ENCODE measurements around the gene CATSPER3. TPM values are rescaled to one million over a fixed set of nuclear protein-coding genes. Genes with fewer than 3 reads are reported as not detected.

Gene CATSPER3
- total RNA-seq, 1 experiment from 2014 or later = 0.50 TPM

DNA sequence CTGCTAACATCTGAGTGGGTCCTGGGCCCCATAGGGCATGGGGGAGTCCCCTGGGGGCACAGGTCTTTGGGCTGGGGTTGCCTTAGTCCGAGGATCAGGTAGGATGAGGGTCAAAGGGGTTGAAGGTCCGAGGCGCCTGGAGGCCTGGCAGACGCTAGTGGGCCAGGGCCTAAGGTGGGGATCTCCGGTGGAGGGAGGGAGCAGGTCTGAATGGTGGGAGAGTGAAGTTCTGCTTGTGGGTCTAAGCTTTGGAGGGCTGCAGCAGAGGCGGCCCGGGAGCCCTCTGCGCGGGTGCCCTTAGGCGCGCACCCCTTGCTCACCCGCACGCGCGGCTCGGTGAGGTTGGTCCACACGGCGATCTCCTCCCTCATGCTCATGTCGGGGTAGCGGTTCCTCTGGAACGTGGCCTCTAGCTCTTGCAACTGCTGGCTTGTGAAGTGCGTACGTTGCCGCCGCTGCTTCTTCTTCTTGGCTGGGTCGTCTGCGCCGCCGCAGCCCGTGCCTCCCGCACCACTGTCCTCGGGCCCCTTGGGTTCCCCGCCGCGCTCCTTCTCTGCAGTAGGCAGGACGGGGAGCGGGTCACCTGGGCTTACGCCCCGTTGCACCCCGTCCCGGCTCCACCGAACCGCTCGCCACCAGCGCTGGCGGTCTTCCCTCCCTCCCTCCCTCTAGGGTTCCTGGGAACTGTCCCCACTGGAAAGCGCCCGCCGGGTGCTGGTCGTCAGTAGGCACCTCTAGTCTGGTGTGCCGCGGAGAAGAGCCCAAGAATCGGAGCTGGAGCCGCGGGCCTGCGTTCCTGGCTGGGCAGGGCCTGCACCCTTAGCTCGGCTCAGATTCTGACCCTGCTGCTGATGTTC, 63.5 kb downstream of the CATSPER3 start:
- Histone ChIP-seq H3K4me2 (ENCODE audit: insufficient read depth, insufficient read length, low read length) (peak overlapping the region; percentile 64), H3K27ac (ENCODE audit: insufficient read length, low read depth, low read length) (no peak overlapping the region), H4K5ac (ENCODE audit: insufficient read length, low read depth, low read length) (no peak overlapping the region), H3K18ac (ENCODE audit: insufficient read length, low read depth, low read length) (no peak overlapping the region), H2BK15ac (ENCODE audit: low read depth, low read length) (no peak overlapping the region), H3K23ac (ENCODE audit: insufficient read length, low read depth, low read length) (no peak overlapping the region), H3K9me3 (ENCODE audit: control insufficient read depth, low read depth, low read length) (no peaks in the 10 kb centered on the region), H4K91ac (ENCODE audit: insufficient read length, low read depth, low read length) (no peak overlapping the region), H2BK12ac (ENCODE audit: insufficient read length, low read depth, low read length) (no peak overlapping the region), H3K4ac (ENCODE audit: low read depth, low read length) (no peak overlapping the region), H3T11ph (ENCODE audit: low read length) (no peak overlapping the region), H2BK20ac (ENCODE audit: low read depth, low read length, poor library complexity, severe bottlenecking) (no peak overlapping the region), H4K8ac (replicated peaks; ENCODE audit: insufficient read length, low read depth, low read length) (no peak overlapping the region), H3K56ac (ENCODE audit: insufficient read length, low read depth, low read length) (no peak overlapping the region), H2BK120ac (ENCODE audit: low read depth, low read length, poor library complexity, severe bottlenecking) (no peak overlapping the region), H3K23me2 (ENCODE audit: insufficient read length, low read depth, low read length, poor library complexity, severe bottlenecking) (peaks cover 8% of the 10 kb centered on the region), H3K14ac (ENCODE audit: insufficient read depth, low read length) (no peak overlapping the region), H2BK5ac (ENCODE audit: insufficient read length, low read length) (no peak overlapping the region), H3K27me3 (ENCODE audit: insufficient read depth, low read length) (peaks cover 93% of the 10 kb centered on the region), H2AK5ac (ENCODE audit: insufficient read length, low read length) (no peak overlapping the region), H2AFZ (ENCODE audit: low read length) (no peak overlapping the region), H3K9ac (ENCODE audit: extremely low read depth, insufficient read length, low read length) (no peak overlapping the region), H4K20me1 (ENCODE audit: control insufficient read depth, insufficient read depth, insufficient read length) (no peaks in the 10 kb centered on the region), H3K79me1 (ENCODE audit: insufficient read depth, low read depth, low read length, poor library complexity, severe bottlenecking) (no peaks in the 10 kb centered on the region), H3K79me2 (ENCODE audit: insufficient read depth, low read length) (no peaks in the 10 kb centered on the region), H3K4me1 (ENCODE audit: insufficient read depth, low read length) (no peaks in the 10 kb centered on the region)
- Mint-ChIP-seq H3K4me1 (peaks cover 20 to 46% of the 10 kb centered on the region in 2 experiments), H3K4me3 (peak overlapping the region; percentile 34 to 75), H3K27ac (no peak overlapping the region), H3K27me3 (ENCODE audit: low read depth) (peaks cover 94% of the 10 kb centered on the region), H3K36me3 (ENCODE audit: insufficient read depth in 1 of 3, low read depth in 3 of 3) (no peaks in the 10 kb centered on the region; a peak in 1 of 7 replicates), H3K9me3 (peaks cover 0 to 10% of the 10 kb centered on the region in 2 experiments; a peak in 2 of 5 replicates)
- WGBS (ENCODE audit: extremely low coverage, insufficient read length, low lambda C conversion rate) = no CpG with 5 or more reads among the region's 57 CpGs
- peak; percentile 84 for DNase-seq
- TF ChIP-seq, protein P1, sequence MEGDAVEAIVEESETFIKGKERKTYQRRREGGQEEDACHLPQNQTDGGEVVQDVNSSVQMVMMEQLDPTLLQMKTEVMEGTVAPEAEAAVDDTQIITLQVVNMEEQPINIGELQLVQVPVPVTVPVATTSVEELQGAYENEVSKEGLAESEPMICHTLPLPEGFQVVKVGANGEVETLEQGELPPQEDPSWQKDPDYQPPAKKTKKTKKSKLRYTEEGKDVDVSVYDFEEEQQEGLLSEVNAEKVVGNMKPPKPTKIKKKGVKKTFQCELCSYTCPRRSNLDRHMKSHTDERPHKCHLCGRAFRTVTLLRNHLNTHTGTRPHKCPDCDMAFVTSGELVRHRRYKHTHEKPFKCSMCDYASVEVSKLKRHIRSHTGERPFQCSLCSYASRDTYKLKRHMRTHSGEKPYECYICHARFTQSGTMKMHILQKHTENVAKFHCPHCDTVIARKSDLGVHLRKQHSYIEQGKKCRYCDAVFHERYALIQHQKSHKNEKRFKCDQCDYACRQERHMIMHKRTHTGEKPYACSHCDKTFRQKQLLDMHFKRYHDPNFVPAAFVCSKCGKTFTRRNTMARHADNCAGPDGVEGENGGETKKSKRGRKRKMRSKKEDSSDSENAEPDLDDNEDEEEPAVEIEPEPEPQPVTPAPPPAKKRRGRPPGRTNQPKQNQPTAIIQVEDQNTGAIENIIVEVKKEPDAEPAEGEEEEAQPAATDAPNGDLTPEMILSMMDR (conservative IDR thresholded peaks at IDR 0.05) = no peak

All from H9 (cell line).